ENCODE data around the gene SLIT3. TPM values are rescaled to one million over a fixed set of nuclear protein-coding genes. Genes with fewer than 3 reads are reported as not detected.

The SLIT3 gene
- total RNA-seq, 1 donor from 2014 or later = 3.2 TPM

- Mint-ChIP-seq H3K4me3 (ENCODE audit: unreplicated experiment) (no peak overlapping the region), H3K27me3 (ENCODE audit: unreplicated experiment) (peaks cover 4% of the 10 kb centered on the region), H3K9me3 (ENCODE audit: unreplicated experiment) (no peaks in the 10 kb centered on the region), H3K4me1 (ENCODE audit: unreplicated experiment) (no peaks in the 10 kb centered on the region), H3K27ac (ENCODE audit: unreplicated experiment) (no peak overlapping the region), H3K36me3 (ENCODE audit: low read depth, unreplicated experiment) (no peaks in the 10 kb centered on the region)
- no peak for TF ChIP-seq CTCF (IDR thresholded peaks at IDR 0.05; ENCODE audit: unreplicated experiment)
- no peak for DNase-seq (ENCODE audit: low spot score)
These were observed 81.0 kb downstream of the SLIT3 start for GRCh38 chr5:169219961-169220360.

GRCh38 chr5:169219351-169219750, 81.6 kb downstream of the SLIT3 start:
- Mint-ChIP-seq H3K9me3 (ENCODE audit: unreplicated experiment) (no peaks in the 10 kb centered on the region), H3K4me3 (ENCODE audit: unreplicated experiment) (no peak overlapping the region), H3K27me3 (ENCODE audit: unreplicated experiment) (peaks cover 4% of the 10 kb centered on the region), H3K27ac (ENCODE audit: unreplicated experiment) (no peak overlapping the region), H3K36me3 (ENCODE audit: low read depth, unreplicated experiment) (no peaks in the 10 kb centered on the region), H3K4me1 (ENCODE audit: unreplicated experiment) (no peaks in the 10 kb centered on the region)
- no peak for DNase-seq (ENCODE audit: low spot score)
- TF ChIP-seq CTCF (IDR thresholded peaks at IDR 0.05; ENCODE audit: unreplicated experiment) = no peak

- TF ChIP-seq CTCF (IDR thresholded peaks at IDR 0.05; ENCODE audit: unreplicated experiment) = no peak
- no peaks in the 10 kb centered on the region for H3K9me3 Mint-ChIP-seq (ENCODE audit: unreplicated experiment)
- H3K4me1 Mint-ChIP-seq (ENCODE audit: unreplicated experiment) = no peaks in the 10 kb centered on the region
- no peak overlapping the region for H3K4me3 Mint-ChIP-seq (ENCODE audit: unreplicated experiment)
- DNase-seq (ENCODE audit: low spot score) = no peak
- no peak overlapping the region for H3K27ac Mint-ChIP-seq (ENCODE audit: unreplicated experiment)
- H3K27me3 Mint-ChIP-seq (ENCODE audit: unreplicated experiment) = peaks cover 4% of the 10 kb centered on the region
- no peaks in the 10 kb centered on the region for H3K36me3 Mint-ChIP-seq (ENCODE audit: low read depth, unreplicated experiment)
These were observed 82.1 kb downstream of the SLIT3 start for GRCh38 chr5:169218861-169219260.

- H3K36me3 Mint-ChIP-seq (ENCODE audit: low read depth, unreplicated experiment) = no peaks in the 10 kb centered on the region
- H3K4me1 Mint-ChIP-seq (ENCODE audit: unreplicated experiment) = no peaks in the 10 kb centered on the region
- DNase-seq (ENCODE audit: low spot score) = no peak
- TF ChIP-seq CTCF (IDR thresholded peaks at IDR 0.05; ENCODE audit: unreplicated experiment) = no peak
- no peaks in the 10 kb centered on the region for H3K9me3 Mint-ChIP-seq (ENCODE audit: unreplicated experiment)
- H3K27ac Mint-ChIP-seq (ENCODE audit: unreplicated experiment) = no peak overlapping the region
- peaks cover 4% of the 10 kb centered on the region for H3K27me3 Mint-ChIP-seq (ENCODE audit: unreplicated experiment)
- H3K4me3 Mint-ChIP-seq (ENCODE audit: unreplicated experiment) = no peak overlapping the region
These were observed 82.8 kb downstream of the SLIT3 start for GRCh38 chr5:169218176-169218575.

- TF ChIP-seq CTCF (IDR thresholded peaks at IDR 0.05; ENCODE audit: unreplicated experiment) = no peak
- Mint-ChIP-seq H3K27ac (ENCODE audit: unreplicated experiment) (no peak overlapping the region), H3K4me3 (ENCODE audit: unreplicated experiment) (no peak overlapping the region), H3K9me3 (ENCODE audit: unreplicated experiment) (no peaks in the 10 kb centered on the region), H3K4me1 (ENCODE audit: unreplicated experiment) (no peaks in the 10 kb centered on the region), H3K36me3 (ENCODE audit: low read depth, unreplicated experiment) (no peaks in the 10 kb centered on the region), H3K27me3 (ENCODE audit: unreplicated experiment) (peaks cover 4% of the 10 kb centered on the region)
- DNase-seq (ENCODE audit: low spot score) = no peak
These were observed 84.1 kb downstream of the SLIT3 start for GRCh38 chr5:169216866-169217265.
